HCT116 (cell line): ENCODE measurements around the gene LRBA. TPM values are rescaled to one million over a fixed set of nuclear protein-coding genes. Genes with fewer than 3 reads are reported as not detected.

Experiments
- ATAC-seq: fragments of 200-7000 bp; cut with Tn5 transposase; 2 replicates; pipeline ENCODE4 v1.9.1; 2020; ENCODE audit warnings: mild to moderate bottlenecking, moderate library complexity
- BruUV-seq: library from RNA; stranded (reverse); fragments of 400-500 nt; replicated peaks from 2 replicates; lab custom pipeline; 2021; lab: Mats Ljungman, UMichigan
- CTCF ChIA-PET: fragments of 300-600 bp; sonication (Branson Sonifier 250); formaldehyde crosslinking; loops from one replicate; lab custom pipeline; 2021; ENCODE audit warnings: antibody characterized with exemption; lab: Charles Lee
- POLR2A ChIA-PET: fragments of 300-600, 350-600 bp; sonication (Branson Sonifier 250); formaldehyde crosslinking; loops from one replicate; lab custom pipeline; 2021; ENCODE audit warnings: antibody characterized with exemption; lab: Charles Lee
- RAD21 ChIA-PET, 2 experiments: fragments of 300-600 bp; sonication (Branson Sonifier 250); formaldehyde crosslinking; loops; one replicate each; lab custom pipeline; 2023; ENCODE audit warnings: low total read pairs in 2 of 2; ENCODE audit not compliant: uncharacterized antibody in 2 of 2, unreplicated experiment in 2 of 2, low non-redundant PET in 1 of 2; lab: Charles Lee
- DNase-seq: peaks from one replicate; pipeline ENCODE4 v3.0.0-alpha.2; 2010; ENCODE audit warnings: low read depth, low spot score
- H2AFZ ChIP-seq: fragments of 200-600 bp; shearing (Covaris generic), sonication (generic); 2 replicates; pipeline ENCODE4 v1.6.1; 2017; ENCODE audit warnings: low read depth, mixed run types, mixed read lengths, antibody characterized with exemption, low read length; ENCODE audit not compliant: poor library complexity, severe bottlenecking
- H3K27ac ChIP-seq: 2 replicates; pipeline ENCODE4 v1.5.1; 2012; ENCODE audit warnings: low read depth, low read length
- H3K27me3 ChIP-seq: fragments of 200-600 bp; sonication (generic); 2 replicates; pipeline ENCODE4 v1.6.1; 2016; ENCODE audit warnings: mixed run types, low read length, mixed read lengths; ENCODE audit not compliant: insufficient read depth
- H3K36me3 ChIP-seq, 2 experiments: fragments of 200-500 bp in 1 of 2; fragments of 200-600 bp in 1 of 2; sonication (Bioruptor generic) in 1 of 2; sonication (generic) in 1 of 2; 2 replicates each; pipeline versions ENCODE4 v1.5.1 to v1.6.1; 2014 to 2016; ENCODE audit warnings: low read length in 2 of 2, inconsistent platforms in 1 of 2, mixed read lengths in 1 of 2, mixed run types in 1 of 2; ENCODE audit not compliant: insufficient read depth in 2 of 2, control insufficient read depth in 1 of 2
- H3K4me1 ChIP-seq, 2 experiments: fragments of 200-600 bp in 1 of 2; sonication (generic) in 1 of 2; 2 replicates each; pipeline versions ENCODE4 v1.5.1 to v1.6.1; 2012 to 2017; ENCODE audit warnings: low read length in 2 of 2, inconsistent platforms in 1 of 2, mild to moderate bottlenecking in 1 of 2, mixed read lengths in 1 of 2, mixed run types in 1 of 2, moderate library complexity in 1 of 2; ENCODE audit not compliant: insufficient read depth in 2 of 2, control insufficient read depth in 1 of 2
- H3K4me2 ChIP-seq: fragments of 200-600 bp; sonication (generic); 2 replicates; pipeline ENCODE4 v1.6.1; 2017; ENCODE audit warnings: mixed run types, low read length, mixed read lengths
- H3K4me3 ChIP-seq, 2 experiments: fragments of 200-600 bp in 1 of 2; sonication (generic) in 1 of 2; replicated peaks in 1 of 2; 2 replicates each; pipeline ENCODE4 v1.5.1; 2011 to 2016; ENCODE audit warnings: low read length in 2 of 2, control low read depth in 1 of 2, low read depth in 1 of 2, mild to moderate bottlenecking in 1 of 2, mixed read lengths in 1 of 2, mixed run types in 1 of 2
- H3K79me2 ChIP-seq: fragments of 200-600 bp; sonication (generic); 2 replicates; pipeline ENCODE4 v1.6.1; 2017; ENCODE audit warnings: mild to moderate bottlenecking, mixed run types, low read length, moderate library complexity, mixed read lengths; ENCODE audit not compliant: insufficient read depth
- H3K9ac ChIP-seq: fragments of 200-600 bp; sonication (generic); 2 replicates; pipeline ENCODE4 v1.6.1; 2016; ENCODE audit warnings: low read length, mixed read lengths
- H3K9me2 ChIP-seq: fragments of 200-600 bp; sonication (generic), shearing (Covaris generic); 2 replicates; pipeline ENCODE4 v1.6.1; 2017; ENCODE audit warnings: mixed run types, mild to moderate bottlenecking, moderate library complexity; ENCODE audit not compliant: insufficient read depth
- H3K9me3 ChIP-seq, 2 experiments: fragments of 200-500 bp in 1 of 2; fragments of 200-600 bp in 1 of 2; sonication (Bioruptor generic) in 1 of 2; sonication (generic) in 1 of 2; 2 replicates each; pipeline ENCODE4 v1.6.1; 2014 to 2017; ENCODE audit warnings: low read length in 2 of 2, mixed read lengths in 2 of 2, inconsistent platforms in 1 of 2, low read depth in 1 of 2, mild to moderate bottlenecking in 1 of 2, mixed run types in 1 of 2, moderate library complexity in 1 of 2; ENCODE audit not compliant: control insufficient read depth in 1 of 2, insufficient read depth in 1 of 2
- H4K20me1 ChIP-seq: fragments of 200-600 bp; sonication (generic), shearing (Covaris generic); 2 replicates; pipeline ENCODE4 v1.6.1; 2017; ENCODE audit warnings: mixed run types, mild to moderate bottlenecking, moderate library complexity; ENCODE audit not compliant: insufficient read depth
- CBX3 ChIP-seq: IDR thresholded peaks from 2 replicates; pipeline ENCODE4 v1.6.1; 2012; ENCODE audit warnings: low read depth
- EGR1 ChIP-seq: IDR thresholded peaks from 2 replicates; pipeline ENCODE4 v1.6.1; 2012; ENCODE audit warnings: low read depth
- ELF1 ChIP-seq: IDR thresholded peaks from 2 replicates; pipeline ENCODE4 v1.6.1; 2012; ENCODE audit warnings: low read depth, borderline replicate concordance
- EZH2 ChIP-seq: fragments of 200-600 bp; sonication (generic); IDR thresholded peaks from 2 replicates; pipeline ENCODE4 v1.6.1; 2017; ENCODE audit warnings: antibody characterized with exemption, mixed run types
- EZH2phosphoT487 ChIP-seq: fragments of 200-600 bp; IDR thresholded peaks from 2 replicates; pipeline ENCODE4 v1.6.1; 2018; ENCODE audit warnings: antibody characterized with exemption, borderline replicate concordance
- FOSL1 ChIP-seq: IDR thresholded peaks from 2 replicates; pipeline ENCODE4 v1.6.1; 2012; ENCODE audit warnings: low read depth
- JUND ChIP-seq: IDR thresholded peaks from 2 replicates; pipeline ENCODE4 v1.6.1; 2012
- POLR2A ChIP-seq: IDR thresholded peaks from 2 replicates; pipeline ENCODE4 v1.7.0; 2011; ENCODE audit warnings: borderline replicate concordance; ENCODE audit not compliant: insufficient read depth, insufficient read length; ENCODE audit errors: extremely low read depth
- POLR2AphosphoS5 ChIP-seq: IDR thresholded peaks from 2 replicates; pipeline ENCODE4 v1.6.1; 2011; ENCODE audit warnings: mild to moderate bottlenecking, low read depth, low read length, moderate library complexity
- RAD21 ChIP-seq: IDR thresholded peaks from 2 replicates; pipeline ENCODE4 v1.6.1; 2012; ENCODE audit warnings: low read depth, mild to moderate bottlenecking
- SP1 ChIP-seq: IDR thresholded peaks from 2 replicates; pipeline ENCODE4 v1.6.1; 2012; ENCODE audit warnings: low read depth
- SRF ChIP-seq: IDR thresholded peaks from 2 replicates; pipeline ENCODE4 v1.6.1; 2012; ENCODE audit warnings: low read depth
- TCF7L2 ChIP-seq: IDR thresholded peaks from 2 replicates; pipeline ENCODE4 v1.7.0; 2011; ENCODE audit warnings: borderline replicate concordance, inconsistent platforms; ENCODE audit not compliant: insufficient read depth, insufficient read length; ENCODE audit errors: extremely low read depth
- YY1 ChIP-seq: IDR thresholded peaks from 2 replicates; pipeline ENCODE4 v1.6.1; 2011; ENCODE audit warnings: low read length, low read depth, moderate library complexity, mild to moderate bottlenecking; ENCODE audit not compliant: insufficient replicate concordance; ENCODE audit errors: extremely low read depth
- ZFX ChIP-seq: fragments of 450-650 bp; IDR thresholded peaks from 2 replicates; pipeline ENCODE4 v1.6.1; 2017
- ZNF274 ChIP-seq: fragments of 200-500 bp; sonication (Bioruptor generic); IDR thresholded peaks from 2 replicates; pipeline ENCODE4 v1.6.1; 2014; ENCODE audit warnings: mild to moderate bottlenecking, low read depth, low read length, inconsistent platforms
- intact Hi-C: fragments of 100-400 bp; cut with micrococcal nuclease; formaldehyde crosslinking; loops from 2 replicates; pipeline ENCODE4 v1.10.0; 2022
- total RNA-seq: library from RNA; stranded (reverse); gene quantifications from one replicate; pipeline ENCODE4 v1.2.1, GENCODE V29; 2021; ENCODE audit not compliant: unreplicated experiment
- TF ChIP-seq, protein P1 (sequence below): IDR thresholded peaks from 2 replicates; pipeline ENCODE4 v1.6.1; 2012; ENCODE audit warnings: low read depth
- TF ChIP-seq, protein P2 (sequence below): IDR thresholded peaks from 2 replicates; pipeline ENCODE4 v1.6.1; 2012
- TF ChIP-seq, protein P3 (sequence below): IDR thresholded peaks from 2 replicates; pipeline ENCODE4 v1.6.1; 2012
- TF ChIP-seq, protein P4 (sequence below), 3 experiments: fragments of 200-600 bp in 1 of 3; sonication (generic) in 1 of 3; IDR thresholded peaks in 2 of 3; conservative IDR thresholded peaks in 1 of 3; 2 replicates each; pipeline ENCODE4 v1.5.1; 2012 to 2017; ENCODE audit warnings: low read depth in 2 of 3, low read length in 2 of 3, antibody characterized with exemption in 1 of 3, borderline replicate concordance in 1 of 3, control low read depth in 1 of 3, mild to moderate bottlenecking in 1 of 3, mixed read lengths in 1 of 3, mixed run types in 1 of 3, moderate library complexity in 1 of 3; ENCODE audit not compliant: insufficient read depth in 1 of 3

Gene LRBA
- total RNA-seq, 1 experiment from 2014 or later: 79.8 TPM

DNA sequence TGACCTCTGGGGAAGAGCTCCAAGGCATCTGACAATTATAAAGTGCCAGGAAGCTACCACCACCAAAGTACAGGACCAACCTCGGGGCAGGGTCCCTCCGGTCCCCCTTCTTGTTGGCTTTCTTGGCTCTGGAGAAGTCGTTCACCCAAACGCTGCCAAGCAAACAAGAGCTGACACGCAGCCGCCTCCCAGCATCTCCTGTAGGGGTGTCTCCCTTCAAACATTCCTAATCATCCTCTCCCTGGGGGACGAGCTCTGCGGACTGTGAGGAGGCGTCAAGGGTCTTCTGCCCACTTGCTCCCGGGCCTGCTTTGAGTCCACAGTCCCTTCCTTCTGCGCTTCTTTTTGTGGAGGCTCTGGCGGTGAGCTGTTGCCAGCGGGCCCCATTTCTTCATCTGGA lies 592.0 kb downstream of the LRBA start:
- RAD21 ChIA-PET: no interaction called here
- POLR2A ChIA-PET: no interaction called here
- TF ChIP-seq YY1: no peak
- TF ChIP-seq POLR2AphosphoS5: no peak
- no peak for TF ChIP-seq ZFX
- TF ChIP-seq FOSL1: no peak
- TF ChIP-seq, protein P1, sequence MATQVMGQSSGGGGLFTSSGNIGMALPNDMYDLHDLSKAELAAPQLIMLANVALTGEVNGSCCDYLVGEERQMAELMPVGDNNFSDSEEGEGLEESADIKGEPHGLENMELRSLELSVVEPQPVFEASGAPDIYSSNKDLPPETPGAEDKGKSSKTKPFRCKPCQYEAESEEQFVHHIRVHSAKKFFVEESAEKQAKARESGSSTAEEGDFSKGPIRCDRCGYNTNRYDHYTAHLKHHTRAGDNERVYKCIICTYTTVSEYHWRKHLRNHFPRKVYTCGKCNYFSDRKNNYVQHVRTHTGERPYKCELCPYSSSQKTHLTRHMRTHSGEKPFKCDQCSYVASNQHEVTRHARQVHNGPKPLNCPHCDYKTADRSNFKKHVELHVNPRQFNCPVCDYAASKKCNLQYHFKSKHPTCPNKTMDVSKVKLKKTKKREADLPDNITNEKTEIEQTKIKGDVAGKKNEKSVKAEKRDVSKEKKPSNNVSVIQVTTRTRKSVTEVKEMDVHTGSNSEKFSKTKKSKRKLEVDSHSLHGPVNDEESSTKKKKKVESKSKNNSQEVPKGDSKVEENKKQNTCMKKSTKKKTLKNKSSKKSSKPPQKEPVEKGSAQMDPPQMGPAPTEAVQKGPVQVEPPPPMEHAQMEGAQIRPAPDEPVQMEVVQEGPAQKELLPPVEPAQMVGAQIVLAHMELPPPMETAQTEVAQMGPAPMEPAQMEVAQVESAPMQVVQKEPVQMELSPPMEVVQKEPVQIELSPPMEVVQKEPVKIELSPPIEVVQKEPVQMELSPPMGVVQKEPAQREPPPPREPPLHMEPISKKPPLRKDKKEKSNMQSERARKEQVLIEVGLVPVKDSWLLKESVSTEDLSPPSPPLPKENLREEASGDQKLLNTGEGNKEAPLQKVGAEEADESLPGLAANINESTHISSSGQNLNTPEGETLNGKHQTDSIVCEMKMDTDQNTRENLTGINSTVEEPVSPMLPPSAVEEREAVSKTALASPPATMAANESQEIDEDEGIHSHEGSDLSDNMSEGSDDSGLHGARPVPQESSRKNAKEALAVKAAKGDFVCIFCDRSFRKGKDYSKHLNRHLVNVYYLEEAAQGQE: no peak
- TF ChIP-seq ZNF274: no peak
- TF ChIP-seq, protein P2, sequence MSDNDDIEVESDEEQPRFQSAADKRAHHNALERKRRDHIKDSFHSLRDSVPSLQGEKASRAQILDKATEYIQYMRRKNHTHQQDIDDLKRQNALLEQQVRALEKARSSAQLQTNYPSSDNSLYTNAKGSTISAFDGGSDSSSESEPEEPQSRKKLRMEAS: no peak
- no peak for TF ChIP-seq EZH2
- no peak for TF ChIP-seq CBX3
- TF ChIP-seq, protein P3, sequence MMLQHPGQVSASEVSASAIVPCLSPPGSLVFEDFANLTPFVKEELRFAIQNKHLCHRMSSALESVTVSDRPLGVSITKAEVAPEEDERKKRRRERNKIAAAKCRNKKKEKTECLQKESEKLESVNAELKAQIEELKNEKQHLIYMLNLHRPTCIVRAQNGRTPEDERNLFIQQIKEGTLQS: no peak
- TF ChIP-seq, protein P4, sequence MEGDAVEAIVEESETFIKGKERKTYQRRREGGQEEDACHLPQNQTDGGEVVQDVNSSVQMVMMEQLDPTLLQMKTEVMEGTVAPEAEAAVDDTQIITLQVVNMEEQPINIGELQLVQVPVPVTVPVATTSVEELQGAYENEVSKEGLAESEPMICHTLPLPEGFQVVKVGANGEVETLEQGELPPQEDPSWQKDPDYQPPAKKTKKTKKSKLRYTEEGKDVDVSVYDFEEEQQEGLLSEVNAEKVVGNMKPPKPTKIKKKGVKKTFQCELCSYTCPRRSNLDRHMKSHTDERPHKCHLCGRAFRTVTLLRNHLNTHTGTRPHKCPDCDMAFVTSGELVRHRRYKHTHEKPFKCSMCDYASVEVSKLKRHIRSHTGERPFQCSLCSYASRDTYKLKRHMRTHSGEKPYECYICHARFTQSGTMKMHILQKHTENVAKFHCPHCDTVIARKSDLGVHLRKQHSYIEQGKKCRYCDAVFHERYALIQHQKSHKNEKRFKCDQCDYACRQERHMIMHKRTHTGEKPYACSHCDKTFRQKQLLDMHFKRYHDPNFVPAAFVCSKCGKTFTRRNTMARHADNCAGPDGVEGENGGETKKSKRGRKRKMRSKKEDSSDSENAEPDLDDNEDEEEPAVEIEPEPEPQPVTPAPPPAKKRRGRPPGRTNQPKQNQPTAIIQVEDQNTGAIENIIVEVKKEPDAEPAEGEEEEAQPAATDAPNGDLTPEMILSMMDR (IDR thresholded peaks at IDR 0.05 in 2 of 3, conservative IDR thresholded peaks at IDR 0.05 in 1 of 3; ENCODE audit: borderline replicate concordance in 1 of 3, insufficient read depth in 1 of 3, low read depth in 2 of 3, low read length in 2 of 3): no peak
- no peak for TF ChIP-seq EGR1
- no peak for TF ChIP-seq SP1
- TF ChIP-seq TCF7L2: no peak
- no peak for TF ChIP-seq POLR2A
- no peak for TF ChIP-seq EZH2phosphoT487
- no peak for TF ChIP-seq ELF1
- TF ChIP-seq RAD21: no peak
- no peak for TF ChIP-seq JUND
- no peak for TF ChIP-seq SRF

More for the DNA sequence above, 592.0 kb downstream of the LRBA start:
- Histone ChIP-seq H3K27me3 (no peaks in the 10 kb centered on the region), H3K36me3 (no peaks in the 10 kb centered on the region), H3K4me1 (no peaks in the 10 kb centered on the region), H3K9ac (no peak overlapping the region), H3K9me3 (no peaks in the 10 kb centered on the region), H3K4me2 (no peak overlapping the region), H4K20me1 (no peaks in the 10 kb centered on the region; the same call in 1 of the 2 replicates), H3K27ac (no peak overlapping the region), H3K9me2 (no peaks in the 10 kb centered on the region), H2AFZ (no peak overlapping the region), H3K4me3 (no peak overlapping the region), H3K79me2 (no peaks in the 10 kb centered on the region)
- CTCF ChIA-PET: no interaction called here
- no TSS peak for BruUV-seq
- ATAC-seq (no peak), DNase-seq (no peak)
- intact Hi-C loops: no loop called here
